HCT116 (cell line): ENCODE data around the gene TH. TPM values are rescaled to one million over a fixed set of nuclear protein-coding genes. Genes with fewer than 3 reads are reported as not detected.

Experiments used
- ATAC-seq: fragments of 200-7000 bp; cut with Tn5 transposase; 2 replicates; pipeline ENCODE4 v1.9.1; 2020; ENCODE audit warnings: mild to moderate bottlenecking, moderate library complexity
- BruUV-seq: library from RNA; stranded (reverse); fragments of 400-500 nt; replicated peaks from 2 replicates; lab custom pipeline; 2021; lab: Mats Ljungman, UMichigan
- CTCF ChIA-PET: fragments of 300-600 bp; sonication (Branson Sonifier 250); formaldehyde crosslinking; loops from one replicate; lab custom pipeline; 2021; ENCODE audit warnings: antibody characterized with exemption; lab: Charles Lee
- POLR2A ChIA-PET: fragments of 300-600, 350-600 bp; sonication (Branson Sonifier 250); formaldehyde crosslinking; loops from one replicate; lab custom pipeline; 2021; ENCODE audit warnings: antibody characterized with exemption; lab: Charles Lee
- RAD21 ChIA-PET, 2 experiments: fragments of 300-600 bp; sonication (Branson Sonifier 250); formaldehyde crosslinking; loops; one replicate each; lab custom pipeline; 2023; ENCODE audit warnings: low total read pairs in 2 of 2; ENCODE audit not compliant: uncharacterized antibody in 2 of 2, unreplicated experiment in 2 of 2, low non-redundant PET in 1 of 2; lab: Charles Lee
- DNase-seq: peaks from one replicate; pipeline ENCODE4 v3.0.0-alpha.2; 2010; ENCODE audit warnings: low read depth, low spot score
- H2AFZ ChIP-seq: fragments of 200-600 bp; shearing (Covaris generic), sonication (generic); 2 replicates; pipeline ENCODE4 v1.6.1; 2017; ENCODE audit warnings: low read depth, mixed run types, mixed read lengths, antibody characterized with exemption, low read length; ENCODE audit not compliant: poor library complexity, severe bottlenecking
- H3K27ac ChIP-seq: 2 replicates; pipeline ENCODE4 v1.5.1; 2012; ENCODE audit warnings: low read depth, low read length
- H3K27me3 ChIP-seq: fragments of 200-600 bp; sonication (generic); 2 replicates; pipeline ENCODE4 v1.6.1; 2016; ENCODE audit warnings: mixed run types, low read length, mixed read lengths; ENCODE audit not compliant: insufficient read depth
- H3K36me3 ChIP-seq, 2 experiments: fragments of 200-500 bp in 1 of 2; fragments of 200-600 bp in 1 of 2; sonication (Bioruptor generic) in 1 of 2; sonication (generic) in 1 of 2; 2 replicates each; pipeline versions ENCODE4 v1.5.1 to v1.6.1; 2014 to 2016; ENCODE audit warnings: low read length in 2 of 2, inconsistent platforms in 1 of 2, mixed read lengths in 1 of 2, mixed run types in 1 of 2; ENCODE audit not compliant: insufficient read depth in 2 of 2, control insufficient read depth in 1 of 2
- H3K4me1 ChIP-seq, 2 experiments: fragments of 200-600 bp in 1 of 2; sonication (generic) in 1 of 2; 2 replicates each; pipeline versions ENCODE4 v1.5.1 to v1.6.1; 2012 to 2017; ENCODE audit warnings: low read length in 2 of 2, inconsistent platforms in 1 of 2, mild to moderate bottlenecking in 1 of 2, mixed read lengths in 1 of 2, mixed run types in 1 of 2, moderate library complexity in 1 of 2; ENCODE audit not compliant: insufficient read depth in 2 of 2, control insufficient read depth in 1 of 2
- H3K4me2 ChIP-seq: fragments of 200-600 bp; sonication (generic); 2 replicates; pipeline ENCODE4 v1.6.1; 2017; ENCODE audit warnings: mixed run types, low read length, mixed read lengths
- H3K4me3 ChIP-seq, 2 experiments: fragments of 200-600 bp in 1 of 2; sonication (generic) in 1 of 2; replicated peaks in 1 of 2; 2 replicates each; pipeline ENCODE4 v1.5.1; 2011 to 2016; ENCODE audit warnings: low read length in 2 of 2, control low read depth in 1 of 2, low read depth in 1 of 2, mild to moderate bottlenecking in 1 of 2, mixed read lengths in 1 of 2, mixed run types in 1 of 2
- H3K79me2 ChIP-seq: fragments of 200-600 bp; sonication (generic); 2 replicates; pipeline ENCODE4 v1.6.1; 2017; ENCODE audit warnings: mild to moderate bottlenecking, mixed run types, low read length, moderate library complexity, mixed read lengths; ENCODE audit not compliant: insufficient read depth
- H3K9ac ChIP-seq: fragments of 200-600 bp; sonication (generic); 2 replicates; pipeline ENCODE4 v1.6.1; 2016; ENCODE audit warnings: low read length, mixed read lengths
- H3K9me2 ChIP-seq: fragments of 200-600 bp; sonication (generic), shearing (Covaris generic); 2 replicates; pipeline ENCODE4 v1.6.1; 2017; ENCODE audit warnings: mixed run types, mild to moderate bottlenecking, moderate library complexity; ENCODE audit not compliant: insufficient read depth
- H3K9me3 ChIP-seq, 2 experiments: fragments of 200-500 bp in 1 of 2; fragments of 200-600 bp in 1 of 2; sonication (Bioruptor generic) in 1 of 2; sonication (generic) in 1 of 2; 2 replicates each; pipeline ENCODE4 v1.6.1; 2014 to 2017; ENCODE audit warnings: low read length in 2 of 2, mixed read lengths in 2 of 2, inconsistent platforms in 1 of 2, low read depth in 1 of 2, mild to moderate bottlenecking in 1 of 2, mixed run types in 1 of 2, moderate library complexity in 1 of 2; ENCODE audit not compliant: control insufficient read depth in 1 of 2, insufficient read depth in 1 of 2
- H4K20me1 ChIP-seq: fragments of 200-600 bp; sonication (generic), shearing (Covaris generic); 2 replicates; pipeline ENCODE4 v1.6.1; 2017; ENCODE audit warnings: mixed run types, mild to moderate bottlenecking, moderate library complexity; ENCODE audit not compliant: insufficient read depth
- CEBPB ChIP-seq: IDR thresholded peaks from 2 replicates; pipeline ENCODE4 v1.6.1; 2012; ENCODE audit warnings: low read depth
- CTCF ChIP-seq, 3 experiments: fragments of 200-600 bp in 1 of 3; sonication (generic) in 1 of 3; IDR thresholded peaks in 2 of 3; conservative IDR thresholded peaks in 1 of 3; 2 replicates each; pipeline ENCODE4 v1.5.1; 2012 to 2017; ENCODE audit warnings: low read depth in 2 of 3, low read length in 2 of 3, antibody characterized with exemption in 1 of 3, borderline replicate concordance in 1 of 3, control low read depth in 1 of 3, mild to moderate bottlenecking in 1 of 3, mixed read lengths in 1 of 3, mixed run types in 1 of 3, moderate library complexity in 1 of 3; ENCODE audit not compliant: insufficient read depth in 1 of 3
- ELF1 ChIP-seq: IDR thresholded peaks from 2 replicates; pipeline ENCODE4 v1.6.1; 2012; ENCODE audit warnings: low read depth, borderline replicate concordance
- FOSL1 ChIP-seq: IDR thresholded peaks from 2 replicates; pipeline ENCODE4 v1.6.1; 2012; ENCODE audit warnings: low read depth
- JUND ChIP-seq: IDR thresholded peaks from 2 replicates; pipeline ENCODE4 v1.6.1; 2012
- MAX ChIP-seq: IDR thresholded peaks from 2 replicates; pipeline ENCODE4 v1.6.1; 2012
- POLR2A ChIP-seq: IDR thresholded peaks from 2 replicates; pipeline ENCODE4 v1.7.0; 2011; ENCODE audit warnings: borderline replicate concordance; ENCODE audit not compliant: insufficient read depth, insufficient read length; ENCODE audit errors: extremely low read depth
- RAD21 ChIP-seq: IDR thresholded peaks from 2 replicates; pipeline ENCODE4 v1.6.1; 2012; ENCODE audit warnings: low read depth, mild to moderate bottlenecking
- SRF ChIP-seq: IDR thresholded peaks from 2 replicates; pipeline ENCODE4 v1.6.1; 2012; ENCODE audit warnings: low read depth
- ZBTB33 ChIP-seq: IDR thresholded peaks from 2 replicates; pipeline ENCODE4 v1.6.1; 2011; ENCODE audit warnings: mild to moderate bottlenecking, low read length, moderate library complexity; ENCODE audit not compliant: insufficient replicate concordance; ENCODE audit errors: extremely low read depth
- ZNF274 ChIP-seq: fragments of 200-500 bp; sonication (Bioruptor generic); IDR thresholded peaks from 2 replicates; pipeline ENCODE4 v1.6.1; 2014; ENCODE audit warnings: mild to moderate bottlenecking, low read depth, low read length, inconsistent platforms
- intact Hi-C: fragments of 100-400 bp; cut with micrococcal nuclease; formaldehyde crosslinking; loops from 2 replicates; pipeline ENCODE4 v1.10.0; 2022
- total RNA-seq: library from RNA; stranded (reverse); gene quantifications from one replicate; pipeline ENCODE4 v1.2.1, GENCODE V29; 2021; ENCODE audit not compliant: unreplicated experiment

Gene TH
- total RNA-seq, 1 experiment from 2014 or later, result not detected

GRCh38 chr11:2142300-2142759 lies 29.3 kb downstream of the TH start (continued):
- TF ChIP-seq JUND, result no peak
- TF ChIP-seq CEBPB, result no peak
- TF ChIP-seq MAX, result no peak
- no peak for TF ChIP-seq FOSL1
- TF ChIP-seq ELF1, result no peak
- TF ChIP-seq ZNF274, result no peak
- TF ChIP-seq RAD21, result no peak
- no peak for TF ChIP-seq CTCF (IDR thresholded peaks at IDR 0.05 in 2 of 3, conservative IDR thresholded peaks at IDR 0.05 in 1 of 3; ENCODE audit: borderline replicate concordance in 1 of 3, insufficient read depth in 1 of 3, low read depth in 2 of 3, low read length in 2 of 3)
- TF ChIP-seq SRF, result no peak
- TF ChIP-seq, all 23 proteins: peak for 0

GRCh38 chr11:2140411-2141400 lies 30.9 kb downstream of the TH start:
- Histone ChIP-seq H3K9me2 (no peaks in the 10 kb centered on the region), H3K4me1 (peaks cover 0 to 23% of the 10 kb centered on the region in 2 experiments; a peak in 2 of 4 replicates), H3K9ac (no peak overlapping the region), H3K36me3 (no peaks in the 10 kb centered on the region), H3K9me3 (no peaks in the 10 kb centered on the region), H3K4me3 (no peak overlapping the region), H3K27ac (no peak overlapping the region), H3K4me2 (no peak overlapping the region), H4K20me1 (no peaks in the 10 kb centered on the region), H3K79me2 (no peaks in the 10 kb centered on the region), H3K27me3 (no peaks in the 10 kb centered on the region), H2AFZ (no peak overlapping the region)
- ChIA-PET CTCF (interaction anchor here (1.0 to 3.1 kb wide), 4 partner anchors 10 to 258 kb away, joined by 4 to 27 read pairs (median 5); no protein-coding TSS in a partner anchor), POLR2A (no interaction called here), RAD21 (no interaction called here)
- ATAC-seq (no peak), DNase-seq (no peak)
- BruUV-seq, result no TSS peak
- intact Hi-C loops, result no loop called here
- TF ChIP-seq POLR2A (no peak), ZBTB33 (no peak)
